Uterus (tissue), 4 donors: ENCODE data around the gene DPM3. TPM values are rescaled to one million over a fixed set of nuclear protein-coding genes. Genes with fewer than 3 reads are reported as not detected.

Experiments used
- DNase-seq, 2 donors: peaks; one replicate each; pipeline ENCODE4 v3.0.0-alpha.2; 2019 to 2020
- H3K27ac ChIP-seq, 2 donors: fragments of 200-600 bp; sonication (generic); 1 replicate in 1 of 2; 2 replicates in 1 of 2; pipeline ENCODE4 v1.5.1; 2016 to 2018
- H3K27me3 ChIP-seq, 2 donors: fragments of 200-600 bp; sonication (generic); one replicate each; pipeline ENCODE4 v1.5.1; 2018 to 2019; ENCODE audit warnings: control low read depth in 1 of 2
- H3K36me3 ChIP-seq, 2 donors: fragments of 200-600 bp; sonication (generic); one replicate each; pipeline ENCODE4 v1.5.1; 2019; ENCODE audit warnings: control low read depth in 1 of 2
- H3K4me1 ChIP-seq, 2 donors: fragments of 200-600 bp; sonication (generic); one replicate each; pipeline ENCODE4 v1.5.1; 2018 to 2019; ENCODE audit warnings: control low read depth in 1 of 2
- H3K4me3 ChIP-seq, 2 donors: fragments of 200-600 bp; sonication (generic); 1 replicate in 1 of 2; 2 replicates in 1 of 2; pipeline ENCODE4 v1.5.1; 2018 to 2019; ENCODE audit warnings: mild to moderate bottlenecking in 1 of 2
- H3K9me3 ChIP-seq, 2 donors: fragments of 200-600 bp; sonication (generic); one replicate each; pipeline ENCODE4 v1.5.1; 2019; ENCODE audit warnings: control low read depth in 1 of 2
- CTCF ChIP-seq, 4 experiments: fragments of 200-600 bp in 2 of 4; fragments of 450-650 bp in 2 of 4; sonication (generic) in 2 of 4; IDR thresholded peaks; one replicate each; pipeline ENCODE4 v1.5.1; 2016 to 2019; ENCODE audit warnings: antibody characterized with exemption in 4 of 4, mild to moderate bottlenecking in 2 of 4, moderate library complexity in 1 of 4
- POLR2A ChIP-seq, 2 donors: fragments of 450-650 bp; IDR thresholded peaks; one replicate each; pipeline ENCODE4 v1.6.1; 2016; ENCODE audit warnings: antibody characterized with exemption in 2 of 2, mild to moderate bottlenecking in 1 of 2, moderate library complexity in 1 of 2
- intact Hi-C: fragments of 100-400 bp; cut with DNase I; formaldehyde crosslinking; loops from one replicate; pipeline ENCODE4 v1.15.1; 2023; ENCODE audit warnings: low total_unique reads
- small RNA-seq: library from RNA; depleted of rRNA; stranded (forward); fragments of <200 nt; gene quantifications from one replicate; pipeline ENCODE3, GENCODE V24; 2016
- total RNA-seq, 4 donors: library from RNA; depleted of rRNA in 3 of 4; stranded (reverse); fragments of >200 nt in 3 of 4; gene quantifications; one replicate each; pipeline versions ENCODE4 v1.1.0 to v1.2.4, GENCODE V29; 2014 to 2023
- donor health status: DM: yes; HTN: yes; CAD: no.

Gene DPM3
- total RNA-seq, 4 donors from 2014 or later: 36.1 to 94.4 (median 85.4) TPM

GRCh38 chr1:155092131-155092530, 48.2 kb downstream of the DPM3 start:
- DNase-seq: no peak
- intact Hi-C loops: loop anchor here (2.0 kb wide), 1 partner anchor 79 kb away; no protein-coding TSS in a partner anchor
- H3K27ac ChIP-seq: no peak overlapping the region

GRCh38 chr1:155091071-155092051, 49.0 kb downstream of the DPM3 start:
- H3K4me1 ChIP-seq: peaks cover 4 to 5% of the 10 kb centered on the region in 2 donors
- H3K9me3 ChIP-seq: no peaks in the 10 kb centered on the region
- H3K4me3 ChIP-seq: no peak overlapping the region
- intact Hi-C loops: loop anchor here (2.0 kb wide), 1 partner anchor 79 kb away; no protein-coding TSS in a partner anchor
- H3K27ac ChIP-seq: no peak overlapping the region
- TF ChIP-seq POLR2A (IDR thresholded peaks at IDR 0.05) (no peak), CTCF (IDR thresholded peaks at IDR 0.05) (peak; percentile 93 to 97 (median 95))
- H3K27me3 ChIP-seq: no peaks in the 10 kb centered on the region
- DNase-seq: peak; percentile 77 to 80
- H3K36me3 ChIP-seq: no peaks in the 10 kb centered on the region

More at GRCh38 chr1:155092131-155092530, 48.2 kb downstream of the DPM3 start:
- no peaks in the 10 kb centered on the region for H3K36me3 ChIP-seq
- TF ChIP-seq CTCF (IDR thresholded peaks at IDR 0.05): no peak
- TF ChIP-seq POLR2A (IDR thresholded peaks at IDR 0.05): no peak
- peaks cover 4 to 5% of the 10 kb centered on the region in 2 donors for H3K4me1 ChIP-seq
- no peaks in the 10 kb centered on the region for H3K9me3 ChIP-seq
- no peak overlapping the region for H3K4me3 ChIP-seq
- no peaks in the 10 kb centered on the region for H3K27me3 ChIP-seq

Small RNAs within 50 kb of the gene (small RNA-seq; reads per million reads assigned to genes)
- gene HMGN2P18 (not detected), gene RF00019 (not detected)

Other genes with a start within 250 kb of the DPM3 start
- 10 to 100 TPM in 1 of 4 donors, 1 to 10 TPM in 3; 2.6 to 21.2 (median 6.4) TPM for gene PMVK, start 203.8 kb downstream of the DPM3 start, total RNA-seq
- gene PBXIP1, start 184.4 kb downstream of the DPM3 start, total RNA-seq: 100 to 1,000 TPM in 1 of 4 donors, 10 to 100 TPM in 3; 34.4 to 151 (median 88.6) TPM
- gene PYGO2, start 178.7 kb downstream of the DPM3 start, total RNA-seq: 10 to 100 TPM in 3 of 4 donors, 1 to 10 TPM in 1; 10.0 to 36.4 (median 15.9) TPM
- gene SHC1, start 169.8 kb downstream of the DPM3 start, total RNA-seq: 100 to 1,000 TPM in 2 of 4 donors, 10 to 100 TPM in 2; 93.5 to 149 (median 101) TPM
- 10 to 100 TPM; 14.1 to 52.7 (median 22.8) TPM for gene CKS1B, start 165.8 kb downstream of the DPM3 start, total RNA-seq
- 10 to 100 TPM; 12.6 to 33.8 (median 20.7) TPM for gene FLAD1, start 157.2 kb downstream of the DPM3 start, total RNA-seq
- gene LENEP, start 146.9 kb downstream of the DPM3 start, total RNA-seq: under 1 TPM in 1 of 4 donors, not detected in 3; 0.83 TPM
- gene ZBTB7B, start 137.7 kb downstream of the DPM3 start, total RNA-seq: 10 to 100 TPM in 2 of 4 donors, 1 to 10 TPM in 2; 3.8 to 53.4 (median 11.9) TPM
- 1 to 10 TPM in 1 of 4 donors, under 1 TPM in 1, not detected in 2; 0.07 to 1.6 TPM for gene DCST2, start 106.8 kb downstream of the DPM3 start, total RNA-seq
- gene DCST1, start 106.7 kb downstream of the DPM3 start, total RNA-seq: 1 to 10 TPM in 2 of 4 donors, not detected in 2; 1.1 to 3.5 TPM
- 100 to 1,000 TPM in 3 of 4 donors, 10 to 100 TPM in 1; 58.6 to 270 (median 153) TPM for gene ADAM15, start 89.2 kb downstream of the DPM3 start, total RNA-seq
- 1 to 10 TPM in 2 of 4 donors, not detected in 2; 8.0 to 8.4 TPM for gene EFNA4, start 76.8 kb downstream of the DPM3 start, total RNA-seq
- 1 to 10 TPM in 3 of 4 donors, not detected in 1; 3.2 to 7.6 (median 3.3) TPM for gene EFNA3, start 61.7 kb downstream of the DPM3 start, total RNA-seq
- 10 to 100 TPM; 22.3 to 58.5 (median 36.5) TPM for gene EFNA1, start 12.7 kb downstream of the DPM3 start, total RNA-seq
- gene SLC50A1, start 4.7 kb downstream of the DPM3 start, total RNA-seq: 10 to 100 TPM in 3 of 4 donors, under 1 TPM in 1; 0.26 to 24.0 (median 21.8) TPM
- 100 to 1,000 TPM in 1 of 4 donors, 10 to 100 TPM in 2, 1 to 10 TPM in 1; 1.5 to 200 (median 62.5) TPM for gene KRTCAP2, start 32.8 kb upstream of the DPM3 start, total RNA-seq
- gene TRIM46, start 33.3 kb upstream of the DPM3 start, total RNA-seq: 1 to 10 TPM in 3 of 4 donors, under 1 TPM in 1; 0.26 to 4.6 (median 2.5) TPM
- gene THBS3, start 67.4 kb upstream of the DPM3 start, total RNA-seq: 100 to 1,000 TPM in 1 of 4 donors, 10 to 100 TPM in 3; 11.8 to 101 (median 38.3) TPM
- 10 to 100 TPM in 3 of 4 donors, 1 to 10 TPM in 1; 9.7 to 62.4 (median 26.0) TPM for gene MTX1, start 68.2 kb upstream of the DPM3 start, total RNA-seq
- gene ENTREP3, start 115.0 kb upstream of the DPM3 start, total RNA-seq: 10 to 100 TPM in 2 of 4 donors, 1 to 10 TPM in 2; 5.3 to 28.2 (median 11.7) TPM
- gene SCAMP3, start 121.8 kb upstream of the DPM3 start, total RNA-seq: 10 to 100 TPM in 3 of 4 donors, 1 to 10 TPM in 1; 10.0 to 44.4 (median 29.2) TPM
- 10 to 100 TPM; 25.4 to 75.3 (median 39.3) TPM for gene CLK2, start 133.0 kb upstream of the DPM3 start, total RNA-seq
- gene HCN3, start 136.9 kb upstream of the DPM3 start, total RNA-seq: 1 to 10 TPM in 2 of 4 donors, not detected in 2; 4.2 to 5.5 TPM
- gene PKLR, start 160.9 kb upstream of the DPM3 start, total RNA-seq: under 1 TPM in 1 of 4 donors, not detected in 3; 0.21 TPM
- gene FDPS, start 168.3 kb upstream of the DPM3 start, total RNA-seq: 100 to 1,000 TPM in 2 of 4 donors, 10 to 100 TPM in 2; 23.8 to 113 (median 99.6) TPM
- 10 to 100 TPM; 13.8 to 49.1 (median 35.9) TPM for gene RUSC1, start 180.4 kb upstream of the DPM3 start, total RNA-seq